IPS-18a (cell line): ENCODE measurements around the gene SEBOX.
"Not testable (repeated sequence)": the region's sequence is repeated elsewhere in the genome, so short reads cannot be mapped to it uniquely, and the experiment has no call there.

ENCODE experiments used
- H3K27ac ChIP-seq: one replicate; pipeline ENCODE4 v1.5.1; 2013; ENCODE audit warnings: low read length
- H3K27me3 ChIP-seq: one replicate; pipeline ENCODE4 v1.6.1; 2013; ENCODE audit warnings: mild to moderate bottlenecking, low read length; ENCODE audit not compliant: control insufficient read depth, insufficient read depth
- H3K36me3 ChIP-seq: one replicate; pipeline ENCODE4 v1.6.1; 2013; ENCODE audit warnings: low read depth, low read length; ENCODE audit not compliant: control insufficient read depth
- H3K4me1 ChIP-seq: one replicate; pipeline ENCODE4 v1.6.1; 2013; ENCODE audit warnings: low read depth, low read length; ENCODE audit not compliant: control insufficient read depth
- H3K4me3 ChIP-seq: one replicate; pipeline ENCODE4 v1.5.1; 2013; ENCODE audit warnings: low read length
- H3K9ac ChIP-seq: one replicate; pipeline ENCODE4 v1.6.1; 2013; ENCODE audit warnings: mild to moderate bottlenecking, low read length, moderate library complexity
- H3K9me3 ChIP-seq: one replicate; pipeline ENCODE4 v1.6.1; 2013; ENCODE audit warnings: low read depth, low read length; ENCODE audit not compliant: control insufficient read depth

The SEBOX gene

GRCh38 chr17:28344435-28344901, 20.5 kb downstream of the SEBOX start:
- Histone ChIP-seq H3K9ac (no peak overlapping the region), H3K4me3 (no peak overlapping the region), H3K27me3 (no peaks in the 10 kb centered on the region), H3K9me3 (no peaks in the 10 kb centered on the region), H3K36me3 (peaks cover 50% of the 10 kb centered on the region), H3K4me1 (no peaks in the 10 kb centered on the region), H3K27ac (no peak overlapping the region)

GRCh38 chr17:28344011-28344410, 21.0 kb downstream of the SEBOX start:
- Histone ChIP-seq H3K4me1 (no peaks in the 10 kb centered on the region), H3K27me3 (no peaks in the 10 kb centered on the region), H3K27ac (no peak overlapping the region), H3K9ac (no peak overlapping the region), H3K36me3 (peaks cover 49% of the 10 kb centered on the region), H3K9me3 (no peaks in the 10 kb centered on the region), H3K4me3 (no peak overlapping the region)

GRCh38 chr17:28343491-28343932, 21.5 kb downstream of the SEBOX start:
- Histone ChIP-seq H3K4me3 (no peak overlapping the region), H3K9ac (no peak overlapping the region), H3K27me3 (no peaks in the 10 kb centered on the region), H3K36me3 (peaks cover 44% of the 10 kb centered on the region), H3K4me1 (no peaks in the 10 kb centered on the region), H3K9me3 (no peaks in the 10 kb centered on the region), H3K27ac (no peak overlapping the region)

- Histone ChIP-seq H3K4me3 (no peak overlapping the region), H3K27me3 (no peaks in the 10 kb centered on the region), H3K36me3 (peaks cover 34% of the 10 kb centered on the region), H3K27ac (no peak overlapping the region), H3K4me1 (no peaks in the 10 kb centered on the region), H3K9ac (no peak overlapping the region), H3K9me3 (no peaks in the 10 kb centered on the region)
These were observed 22.7 kb downstream of the SEBOX start for GRCh38 chr17:28342313-28342712.

GRCh38 chr17:28341516-28341915, 23.5 kb downstream of the SEBOX start:
- Histone ChIP-seq H3K27ac (no peak overlapping the region), H3K9ac (no peak overlapping the region), H3K9me3 (no peaks in the 10 kb centered on the region), H3K4me1 (peaks cover 6% of the 10 kb centered on the region), H3K4me3 (no peak overlapping the region), H3K36me3 (peaks cover 27% of the 10 kb centered on the region), H3K27me3 (no peaks in the 10 kb centered on the region)

- Histone ChIP-seq H3K36me3 (peaks cover 18% of the 10 kb centered on the region), H3K4me3 (no peak overlapping the region), H3K27ac (no peak overlapping the region), H3K4me1 (peaks cover 9% of the 10 kb centered on the region), H3K27me3 (no peaks in the 10 kb centered on the region), H3K9ac (no peak overlapping the region), H3K9me3 (no peaks in the 10 kb centered on the region)
These were observed 24.6 kb downstream of the SEBOX start for GRCh38 chr17:28340374-28340773.

GRCh38 chr17:28339431-28339830, 25.6 kb downstream of the SEBOX start:
- Histone ChIP-seq H3K36me3 (peaks cover 12% of the 10 kb centered on the region), H3K9me3 (no peaks in the 10 kb centered on the region), H3K4me3 (no peak overlapping the region), H3K9ac (no peak overlapping the region), H3K27ac (no peak overlapping the region), H3K27me3 (no peaks in the 10 kb centered on the region), H3K4me1 (peaks cover 9% of the 10 kb centered on the region)

- not testable (repeated sequence) for H3K9me3 ChIP-seq, H3K4me1 ChIP-seq, H3K9ac ChIP-seq, H3K4me3 ChIP-seq, H3K27ac ChIP-seq, H3K27me3 ChIP-seq
- H3K36me3 ChIP-seq: peaks cover 12% of the 10 kb centered on the region
These were observed 26.2 kb downstream of the SEBOX start for GRCh38 chr17:28338769-28339212.

- Histone ChIP-seq H3K4me3 (no peak overlapping the region), H3K9me3 (no peaks in the 10 kb centered on the region), H3K36me3 (peaks cover 12% of the 10 kb centered on the region), H3K9ac (no peak overlapping the region), H3K27ac (no peak overlapping the region), H3K27me3 (no peaks in the 10 kb centered on the region), H3K4me1 (peaks cover 9% of the 10 kb centered on the region)
These were observed 26.8 kb downstream of the SEBOX start for GRCh38 chr17:28338056-28338768.

- Histone ChIP-seq H3K27ac (peak overlapping the region; percentile 76), H3K36me3 (peaks cover 1% of the 10 kb centered on the region), H3K27me3 (no peaks in the 10 kb centered on the region), H3K9ac (peak overlapping the region; percentile 69), H3K9me3 (no peaks in the 10 kb centered on the region), H3K4me3 (peak overlapping the region; percentile 83), H3K4me1 (peaks cover 9% of the 10 kb centered on the region)
These were observed 28.8 kb downstream of the SEBOX start for GRCh38 chr17:28335959-28336871.

- Histone ChIP-seq H3K27me3 (no peaks in the 10 kb centered on the region), H3K4me3 (peak within 1 kb of the TSS; percentile 83), H3K9me3 (no peaks in the 10 kb centered on the region), H3K36me3 (no peaks in the 10 kb centered on the region), H3K4me1 (peaks cover 9% of the 10 kb centered on the region), H3K9ac (peak within 1 kb of the TSS; percentile 75), H3K27ac (peak within 1 kb of the TSS; percentile 76)
These were observed 29.6 kb downstream of the SEBOX start, which contains the start of the genes IFT20 and TNFAIP1 for GRCh38 chr17:28335201-28335958. Gene IFT20 (minus strand): TSS chr17:28335472. CDS start chr17:28331985, 3,487 bp downstream. Gene TNFAIP1 (plus strand): TSS chr17:28335761. CDS start chr17:28339522, 3,761 bp downstream.
